Neural progenitor cell (in vitro differentiated cells): ENCODE measurements around the gene SEMA6A.

Experiments used
- CTCF ChIP-seq: fragments of 200-600 bp; sonication (generic); IDR thresholded peaks from 2 replicates; pipeline ENCODE4 v1.5.1; 2017; ENCODE audit warnings: antibody characterized with exemption, mild to moderate bottlenecking
- EZH2 ChIP-seq: fragments of 200-600 bp; sonication (generic); IDR thresholded peaks from 2 replicates; pipeline ENCODE4 v1.6.1; 2017; ENCODE audit warnings: antibody characterized with exemption, mild to moderate bottlenecking, moderate library complexity
- EZH2phosphoT487 ChIP-seq: fragments of 200-600 bp; sonication (generic); IDR thresholded peaks from 2 replicates; pipeline ENCODE4 v1.6.1; 2017; ENCODE audit warnings: antibody characterized with exemption

- TF ChIP-seq CTCF (no peak), EZH2 (no peak), EZH2phosphoT487 (no peak)
Measured at GRCh38 chr5:116396476-116397099, 178.0 kb downstream of the SEMA6A start.
